SK-N-SH treated with all-trans-retinoic acid at 6 μM for 48 hours (cell line): ENCODE measurements around the gene TRDMT1.

ENCODE experiments used
- ATAC-seq: fragments of 200-7000 bp; cut with Tn5 transposase; 3 replicates; pipeline ENCODE4 v1.9.1; 2020; ENCODE audit warnings: mild to moderate bottlenecking, moderate library complexity
- ARNTL ChIP-seq: fragments of 450-650 bp; formaldehyde crosslinking; IDR thresholded peaks from 2 replicates; pipeline ENCODE4 v1.5.0; 2020; ENCODE audit warnings: low read depth, mild to moderate bottlenecking, moderate library complexity, borderline replicate concordance
- BACH2 ChIP-seq: fragments of 250-450 bp; sonication (Bioruptor Pico); IDR thresholded peaks from 2 replicates; pipeline ENCODE4 v1.9.0; 2021; ENCODE audit warnings: mild to moderate bottlenecking, borderline replicate concordance
- CSDC2 ChIP-seq: fragments of 250-450 bp; sonication (Bioruptor Pico); IDR thresholded peaks from 2 replicates; pipeline ENCODE4 v1.5.0; 2020; ENCODE audit warnings: mild to moderate bottlenecking, moderate library complexity
- ESRRG ChIP-seq: fragments of 250-450 bp; sonication (Bioruptor Pico); IDR thresholded peaks from 2 replicates; pipeline ENCODE4 v1.6.1; 2021; ENCODE audit warnings: mild to moderate bottlenecking
- GLIS3 ChIP-seq: fragments of 250-450 bp; sonication (Bioruptor Pico); IDR thresholded peaks from 2 replicates; pipeline ENCODE4 v1.5.0; 2020; ENCODE audit warnings: mild to moderate bottlenecking, moderate library complexity
- ISL1 ChIP-seq: fragments of 250-450 bp; sonication (Bioruptor Pico); IDR thresholded peaks from 2 replicates; pipeline ENCODE4 v2.1.2; 2022; ENCODE audit warnings: mild to moderate bottlenecking, moderate library complexity
- PPARA ChIP-seq: fragments of 250-450 bp; sonication (Bioruptor Pico); IDR thresholded peaks from 2 replicates; pipeline ENCODE4 v1.5.0; 2020; ENCODE audit warnings: mild to moderate bottlenecking, borderline replicate concordance
- RARB ChIP-seq: fragments of 250-450 bp; sonication (Bioruptor Pico); IDR thresholded peaks from 2 replicates; pipeline ENCODE4 v1.8.0; 2021; ENCODE audit warnings: mild to moderate bottlenecking, moderate library complexity
- SNAI2 ChIP-seq: fragments of 250-450 bp; sonication (Bioruptor Pico); IDR thresholded peaks from 2 replicates; pipeline ENCODE4 v1.5.0; 2020; ENCODE audit warnings: mild to moderate bottlenecking, moderate library complexity
- TCF4 ChIP-seq: fragments of 250-450 bp; sonication (Bioruptor Pico); IDR thresholded peaks from 2 replicates; pipeline ENCODE4 v1.8.0; 2021; ENCODE audit warnings: mild to moderate bottlenecking, moderate library complexity, borderline replicate concordance
- TOX ChIP-seq: fragments of 250-450 bp; sonication (Bioruptor Pico); IDR thresholded peaks from 2 replicates; pipeline ENCODE4 v1.8.0; 2021; ENCODE audit warnings: mild to moderate bottlenecking, moderate library complexity, borderline replicate concordance
- ZC3H10 ChIP-seq: fragments of 250-450 bp; sonication (Bioruptor Pico); IDR thresholded peaks from 2 replicates; pipeline ENCODE4 v1.5.1; 2021; ENCODE audit warnings: mild to moderate bottlenecking, moderate library complexity
- ZFP30 ChIP-seq: fragments of 450-650 bp; formaldehyde crosslinking; IDR thresholded peaks from 2 replicates; pipeline ENCODE4 v1.5.0; 2022; ENCODE audit warnings: mild to moderate bottlenecking, moderate library complexity
- ZNF565 ChIP-seq: fragments of 450-650 bp; formaldehyde crosslinking; conservative IDR thresholded peaks from 2 replicates; pipeline ENCODE4 v1.5.0; 2020; ENCODE audit warnings: low read depth, mild to moderate bottlenecking, moderate library complexity
- ZNF70 ChIP-seq: fragments of 450-650 bp; formaldehyde crosslinking; IDR thresholded peaks from 2 replicates; pipeline ENCODE4 v1.5.0; 2020; ENCODE audit warnings: mild to moderate bottlenecking, moderate library complexity
- ZNF8 ChIP-seq: fragments of 450-650 bp; formaldehyde crosslinking; IDR thresholded peaks from 2 replicates; pipeline ENCODE4 v1.5.0; 2020; ENCODE audit warnings: mild to moderate bottlenecking, moderate library complexity
- TF ChIP-seq, protein P1 (sequence below): fragments of 250-450 bp; sonication (Bioruptor Pico); IDR thresholded peaks from 2 replicates; pipeline ENCODE4 v1.5.1; 2021; ENCODE audit warnings: mild to moderate bottlenecking, moderate library complexity
- TF ChIP-seq, protein P2 (sequence below): fragments of 250-450 bp; sonication (Bioruptor Pico); IDR thresholded peaks from 2 replicates; pipeline ENCODE4 v1.5.1; 2020; ENCODE audit warnings: low read depth, mild to moderate bottlenecking, moderate library complexity
- TF ChIP-seq, protein P3 (sequence below): fragments of 250-450 bp; sonication (Bioruptor Pico); IDR thresholded peaks from 2 replicates; pipeline ENCODE4 v1.8.0; 2020; ENCODE audit warnings: mild to moderate bottlenecking, moderate library complexity, borderline replicate concordance
- TF ChIP-seq, protein P4 (sequence below): fragments of 250-450 bp; sonication (Bioruptor Pico); IDR thresholded peaks from 2 replicates; pipeline ENCODE4 v1.8.0; 2021; ENCODE audit warnings: low read depth, mild to moderate bottlenecking, moderate library complexity, borderline replicate concordance
- TF ChIP-seq, protein P5 (sequence below): fragments of 250-450 bp; sonication (Bioruptor Pico); IDR thresholded peaks from 2 replicates; pipeline ENCODE4 v1.5.0; 2020; ENCODE audit warnings: mild to moderate bottlenecking, moderate library complexity

TRDMT1 gene

DNA sequence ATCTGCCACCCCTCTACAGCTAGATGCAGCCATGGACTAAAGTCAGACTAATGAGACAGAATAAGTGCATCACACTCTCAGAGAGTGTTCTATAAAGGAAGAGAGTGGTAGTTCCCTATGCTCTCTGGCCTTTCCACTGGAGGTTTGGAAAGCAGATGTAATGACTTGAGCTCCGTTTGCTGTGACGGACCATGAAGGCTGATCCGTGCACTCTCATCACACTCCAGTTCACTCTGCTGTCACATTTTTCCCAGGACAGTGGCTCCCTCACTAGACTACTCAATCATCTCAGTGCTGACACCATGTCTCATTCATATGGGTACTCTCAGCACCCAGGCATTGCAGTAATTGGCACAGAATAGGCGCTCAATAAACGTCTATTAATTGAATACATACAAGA lies 20.4 kb downstream of the TRDMT1 start (continued):
- no peak for TF ChIP-seq ZFP30 (CRISPR knock-in tag)
- TF ChIP-seq TCF4, result no peak
- TF ChIP-seq TOX (CRISPR knock-in tag), result no peak
- TF ChIP-seq SNAI2, result no peak
- no peak for TF ChIP-seq ISL1 (CRISPR knock-in tag)
- no peak for TF ChIP-seq ZNF8 (CRISPR knock-in tag)
- no peak for TF ChIP-seq GLIS3
- TF ChIP-seq RARB (CRISPR knock-in tag), result no peak

DNA sequence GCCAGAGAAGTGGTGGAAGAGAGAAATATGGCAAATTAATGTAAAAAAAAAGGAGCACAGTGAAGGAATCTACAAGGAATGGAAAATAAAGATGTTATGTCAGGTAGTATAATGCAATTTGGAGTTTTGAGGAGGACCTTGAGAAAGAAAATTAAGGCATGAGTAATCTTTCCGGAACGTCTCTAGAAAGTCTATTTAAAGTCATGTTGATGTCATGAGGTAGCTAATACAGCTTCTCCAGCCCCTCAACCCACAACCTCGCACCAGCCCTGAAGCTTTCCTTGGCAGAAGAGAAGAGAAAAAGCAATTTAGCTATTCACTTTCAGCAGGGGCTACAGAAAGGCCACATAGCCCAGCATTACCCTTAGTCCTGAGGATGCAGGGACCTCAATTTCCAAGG lies 22.5 kb downstream of the TRDMT1 start:
- TF ChIP-seq, protein P1, sequence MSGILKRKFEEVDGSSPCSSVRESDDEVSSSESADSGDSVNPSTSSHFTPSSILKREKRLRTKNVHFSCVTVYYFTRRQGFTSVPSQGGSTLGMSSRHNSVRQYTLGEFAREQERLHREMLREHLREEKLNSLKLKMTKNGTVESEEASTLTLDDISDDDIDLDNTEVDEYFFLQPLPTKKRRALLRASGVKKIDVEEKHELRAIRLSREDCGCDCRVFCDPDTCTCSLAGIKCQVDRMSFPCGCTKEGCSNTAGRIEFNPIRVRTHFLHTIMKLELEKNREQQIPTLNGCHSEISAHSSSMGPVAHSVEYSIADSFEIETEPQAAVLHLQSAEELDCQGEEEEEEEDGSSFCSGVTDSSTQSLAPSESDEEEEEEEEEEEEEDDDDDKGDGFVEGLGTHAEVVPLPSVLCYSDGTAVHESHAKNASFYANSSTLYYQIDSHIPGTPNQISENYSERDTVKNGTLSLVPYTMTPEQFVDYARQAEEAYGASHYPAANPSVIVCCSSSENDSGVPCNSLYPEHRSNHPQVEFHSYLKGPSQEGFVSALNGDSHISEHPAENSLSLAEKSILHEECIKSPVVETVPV (CRISPR knock-in tag), result no peak
- TF ChIP-seq, protein P2, sequence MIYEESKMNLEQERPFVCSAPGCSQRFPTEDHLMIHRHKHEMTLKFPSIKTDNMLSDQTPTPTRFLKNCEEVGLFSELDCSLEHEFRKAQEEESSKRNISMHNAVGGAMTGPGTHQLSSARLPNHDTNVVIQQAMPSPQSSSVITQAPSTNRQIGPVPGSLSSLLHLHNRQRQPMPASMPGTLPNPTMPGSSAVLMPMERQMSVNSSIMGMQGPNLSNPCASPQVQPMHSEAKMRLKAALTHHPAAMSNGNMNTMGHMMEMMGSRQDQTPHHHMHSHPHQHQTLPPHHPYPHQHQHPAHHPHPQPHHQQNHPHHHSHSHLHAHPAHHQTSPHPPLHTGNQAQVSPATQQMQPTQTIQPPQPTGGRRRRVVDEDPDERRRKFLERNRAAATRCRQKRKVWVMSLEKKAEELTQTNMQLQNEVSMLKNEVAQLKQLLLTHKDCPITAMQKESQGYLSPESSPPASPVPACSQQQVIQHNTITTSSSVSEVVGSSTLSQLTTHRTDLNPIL (CRISPR knock-in tag), result peak; percentile 78; the same call in 1 of the 2 replicates
- peak; percentile 57; the same call in 1 of the 2 replicates for TF ChIP-seq ISL1 (CRISPR knock-in tag)
- TF ChIP-seq ZFP30 (CRISPR knock-in tag), result no peak
- ATAC-seq, result peak; percentile 79

DNA sequence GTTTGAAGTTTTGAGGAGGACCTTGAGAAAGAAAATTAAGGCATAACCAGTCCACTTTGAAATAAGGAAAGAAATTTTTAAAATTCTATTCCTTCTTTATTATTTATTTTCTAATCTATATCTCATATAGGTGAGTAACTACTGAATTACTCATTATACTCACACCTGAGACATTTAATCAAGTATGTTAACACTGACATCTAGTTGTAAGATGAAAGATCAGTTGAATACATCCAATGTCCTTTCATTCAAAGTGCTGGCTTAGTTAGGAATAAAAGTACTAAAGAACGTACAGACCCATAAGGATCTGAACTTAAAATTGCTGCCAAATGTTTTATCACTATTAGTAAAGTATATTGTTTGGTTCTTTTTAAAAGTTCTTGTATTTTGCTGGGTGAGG lies 23.5 kb downstream of the TRDMT1 start:
- TF ChIP-seq RARB (CRISPR knock-in tag) (no peak), ISL1 (CRISPR knock-in tag) (no peak), BACH2 (CRISPR knock-in tag) (no peak), ZNF8 (CRISPR knock-in tag) (no peak), ZNF70 (CRISPR knock-in tag) (no peak), ZC3H10 (CRISPR knock-in tag) (no peak), CSDC2 (no peak), ZFP30 (CRISPR knock-in tag) (no peak), ESRRG (no peak), ZNF565 (CRISPR knock-in tag) (no peak), PPARA (CRISPR knock-in tag) (no peak), ARNTL (no peak), GLIS3 (no peak), SNAI2 (no peak)
- TF ChIP-seq, protein P3, sequence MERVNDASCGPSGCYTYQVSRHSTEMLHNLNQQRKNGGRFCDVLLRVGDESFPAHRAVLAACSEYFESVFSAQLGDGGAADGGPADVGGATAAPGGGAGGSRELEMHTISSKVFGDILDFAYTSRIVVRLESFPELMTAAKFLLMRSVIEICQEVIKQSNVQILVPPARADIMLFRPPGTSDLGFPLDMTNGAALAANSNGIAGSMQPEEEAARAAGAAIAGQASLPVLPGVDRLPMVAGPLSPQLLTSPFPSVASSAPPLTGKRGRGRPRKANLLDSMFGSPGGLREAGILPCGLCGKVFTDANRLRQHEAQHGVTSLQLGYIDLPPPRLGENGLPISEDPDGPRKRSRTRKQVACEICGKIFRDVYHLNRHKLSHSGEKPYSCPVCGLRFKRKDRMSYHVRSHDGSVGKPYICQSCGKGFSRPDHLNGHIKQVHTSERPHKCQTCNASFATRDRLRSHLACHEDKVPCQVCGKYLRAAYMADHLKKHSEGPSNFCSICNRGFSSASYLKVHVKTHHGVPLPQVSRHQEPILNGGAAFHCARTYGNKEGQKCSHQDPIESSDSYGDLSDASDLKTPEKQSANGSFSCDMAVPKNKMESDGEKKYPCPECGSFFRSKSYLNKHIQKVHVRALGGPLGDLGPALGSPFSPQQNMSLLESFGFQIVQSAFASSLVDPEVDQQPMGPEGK, result no peak
- TF ChIP-seq, protein P2 (CRISPR knock-in tag), result no peak
- TF ChIP-seq, protein P4, sequence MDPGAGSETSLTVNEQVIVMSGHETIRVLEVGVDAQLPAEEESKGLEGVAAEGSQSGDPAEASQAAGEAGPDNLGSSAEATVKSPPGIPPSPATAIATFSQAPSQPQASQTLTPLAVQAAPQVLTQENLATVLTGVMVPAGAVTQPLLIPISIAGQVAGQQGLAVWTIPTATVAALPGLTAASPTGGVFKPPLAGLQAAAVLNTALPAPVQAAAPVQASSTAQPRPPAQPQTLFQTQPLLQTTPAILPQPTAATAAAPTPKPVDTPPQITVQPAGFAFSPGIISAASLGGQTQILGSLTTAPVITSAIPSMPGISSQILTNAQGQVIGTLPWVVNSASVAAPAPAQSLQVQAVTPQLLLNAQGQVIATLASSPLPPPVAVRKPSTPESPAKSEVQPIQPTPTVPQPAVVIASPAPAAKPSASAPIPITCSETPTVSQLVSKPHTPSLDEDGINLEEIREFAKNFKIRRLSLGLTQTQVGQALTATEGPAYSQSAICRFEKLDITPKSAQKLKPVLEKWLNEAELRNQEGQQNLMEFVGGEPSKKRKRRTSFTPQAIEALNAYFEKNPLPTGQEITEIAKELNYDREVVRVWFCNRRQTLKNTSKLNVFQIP (CRISPR knock-in tag), result no peak
- TF ChIP-seq, protein P5, sequence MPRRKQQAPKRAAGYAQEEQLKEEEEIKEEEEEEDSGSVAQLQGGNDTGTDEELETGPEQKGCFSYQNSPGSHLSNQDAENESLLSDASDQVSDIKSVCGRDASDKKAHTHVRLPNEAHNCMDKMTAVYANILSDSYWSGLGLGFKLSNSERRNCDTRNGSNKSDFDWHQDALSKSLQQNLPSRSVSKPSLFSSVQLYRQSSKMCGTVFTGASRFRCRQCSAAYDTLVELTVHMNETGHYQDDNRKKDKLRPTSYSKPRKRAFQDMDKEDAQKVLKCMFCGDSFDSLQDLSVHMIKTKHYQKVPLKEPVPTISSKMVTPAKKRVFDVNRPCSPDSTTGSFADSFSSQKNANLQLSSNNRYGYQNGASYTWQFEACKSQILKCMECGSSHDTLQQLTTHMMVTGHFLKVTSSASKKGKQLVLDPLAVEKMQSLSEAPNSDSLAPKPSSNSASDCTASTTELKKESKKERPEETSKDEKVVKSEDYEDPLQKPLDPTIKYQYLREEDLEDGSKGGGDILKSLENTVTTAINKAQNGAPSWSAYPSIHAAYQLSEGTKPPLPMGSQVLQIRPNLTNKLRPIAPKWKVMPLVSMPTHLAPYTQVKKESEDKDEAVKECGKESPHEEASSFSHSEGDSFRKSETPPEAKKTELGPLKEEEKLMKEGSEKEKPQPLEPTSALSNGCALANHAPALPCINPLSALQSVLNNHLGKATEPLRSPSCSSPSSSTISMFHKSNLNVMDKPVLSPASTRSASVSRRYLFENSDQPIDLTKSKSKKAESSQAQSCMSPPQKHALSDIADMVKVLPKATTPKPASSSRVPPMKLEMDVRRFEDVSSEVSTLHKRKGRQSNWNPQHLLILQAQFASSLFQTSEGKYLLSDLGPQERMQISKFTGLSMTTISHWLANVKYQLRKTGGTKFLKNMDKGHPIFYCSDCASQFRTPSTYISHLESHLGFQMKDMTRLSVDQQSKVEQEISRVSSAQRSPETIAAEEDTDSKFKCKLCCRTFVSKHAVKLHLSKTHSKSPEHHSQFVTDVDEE, result no peak
- TF ChIP-seq, protein P1 (CRISPR knock-in tag), result no peak
- no peak for ATAC-seq
